ENCODE results near the gene ASCC1.

The ASCC1 gene

DNA sequence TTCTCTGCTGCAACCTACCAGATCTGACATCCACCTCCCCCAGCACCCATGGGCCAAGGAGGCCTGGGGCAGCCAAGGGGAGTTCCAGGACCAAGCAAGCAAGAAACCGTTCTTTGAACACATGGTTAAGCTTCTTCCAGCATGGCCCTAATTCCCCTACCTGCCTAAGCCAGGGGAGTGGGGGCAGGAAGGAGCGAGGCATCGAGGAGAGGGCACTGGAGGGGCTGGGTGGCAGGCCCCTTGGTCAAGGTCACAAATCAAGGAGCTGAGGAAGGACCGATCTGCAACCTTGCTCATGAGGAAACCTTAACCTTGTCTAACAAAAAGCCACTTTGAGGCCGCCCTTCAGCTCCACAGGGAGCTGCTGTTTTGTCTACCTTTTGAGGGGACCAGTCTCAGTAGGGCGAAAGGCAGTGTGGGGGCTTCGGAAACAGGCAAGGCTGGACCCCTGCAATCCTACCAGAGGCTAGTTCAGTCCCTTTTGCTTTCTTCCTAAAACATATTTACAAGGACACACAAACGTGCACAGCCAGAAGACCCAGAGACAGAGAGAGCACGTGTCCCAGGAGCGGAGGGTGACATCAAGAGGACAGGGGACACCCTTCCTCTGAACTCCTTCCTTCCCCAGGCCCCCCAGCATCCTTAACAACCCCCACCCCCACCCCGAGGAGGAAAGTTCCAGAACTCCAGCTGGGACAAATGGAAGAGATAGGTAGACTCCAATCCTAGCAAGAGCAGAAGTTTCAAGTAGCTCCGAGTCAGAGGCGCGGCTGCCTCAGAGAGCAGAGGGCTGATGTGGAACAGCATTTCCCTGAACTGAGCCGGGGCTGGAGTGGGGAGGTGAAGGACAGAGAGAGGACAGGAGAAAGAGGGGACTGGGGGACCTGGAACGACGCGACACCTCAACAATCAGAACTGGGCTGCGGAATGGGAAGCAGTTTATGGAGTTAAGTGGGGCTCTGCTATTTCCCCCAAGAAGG is 155.9 kb downstream of the ASCC1 start:
- TF ChIP-seq EZH2phosphoT487 (IDR thresholded peaks at IDR 0.05; ENCODE audit: borderline replicate concordance, low read length) = no peak
- TF ChIP-seq, protein P1, sequence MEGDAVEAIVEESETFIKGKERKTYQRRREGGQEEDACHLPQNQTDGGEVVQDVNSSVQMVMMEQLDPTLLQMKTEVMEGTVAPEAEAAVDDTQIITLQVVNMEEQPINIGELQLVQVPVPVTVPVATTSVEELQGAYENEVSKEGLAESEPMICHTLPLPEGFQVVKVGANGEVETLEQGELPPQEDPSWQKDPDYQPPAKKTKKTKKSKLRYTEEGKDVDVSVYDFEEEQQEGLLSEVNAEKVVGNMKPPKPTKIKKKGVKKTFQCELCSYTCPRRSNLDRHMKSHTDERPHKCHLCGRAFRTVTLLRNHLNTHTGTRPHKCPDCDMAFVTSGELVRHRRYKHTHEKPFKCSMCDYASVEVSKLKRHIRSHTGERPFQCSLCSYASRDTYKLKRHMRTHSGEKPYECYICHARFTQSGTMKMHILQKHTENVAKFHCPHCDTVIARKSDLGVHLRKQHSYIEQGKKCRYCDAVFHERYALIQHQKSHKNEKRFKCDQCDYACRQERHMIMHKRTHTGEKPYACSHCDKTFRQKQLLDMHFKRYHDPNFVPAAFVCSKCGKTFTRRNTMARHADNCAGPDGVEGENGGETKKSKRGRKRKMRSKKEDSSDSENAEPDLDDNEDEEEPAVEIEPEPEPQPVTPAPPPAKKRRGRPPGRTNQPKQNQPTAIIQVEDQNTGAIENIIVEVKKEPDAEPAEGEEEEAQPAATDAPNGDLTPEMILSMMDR (IDR thresholded peaks at IDR 0.05; ENCODE audit: low read depth, low read length, poor library complexity, severe bottlenecking) = no peak
- Histone ChIP-seq H3K4me2 (ENCODE audit: low read length) (no peak overlapping the region), H3K27me3 (ENCODE audit: control insufficient read depth, low read length) (peaks cover 19% of the 10 kb centered on the region), H3K4me3 (ENCODE audit: low read length) (no peak overlapping the region), H3K9me3 (ENCODE audit: control insufficient read depth, insufficient read depth, low read length) (no peaks in the 10 kb centered on the region), H4K20me1 (ENCODE audit: control insufficient read depth, insufficient read depth, low read depth, low read length) (no peaks in the 10 kb centered on the region; the same call in 1 of the 2 replicates), H3K9me2 (replicated peaks; ENCODE audit: control insufficient read depth, low read length) (no peaks in the 10 kb centered on the region), H3K36me3 (ENCODE audit: control insufficient read depth, low read length) (no peaks in the 10 kb centered on the region), H3K4me1 (ENCODE audit: control insufficient read depth, low read length) (no peaks in the 10 kb centered on the region), H3F3A (ENCODE audit: control insufficient read depth, insufficient read depth) (no peaks in the 10 kb centered on the region), H3K27ac (ENCODE audit: low read depth, low read length) (no peak overlapping the region), H3K79me2 (ENCODE audit: control insufficient read depth, low read length) (no peaks in the 10 kb centered on the region)

DNA sequence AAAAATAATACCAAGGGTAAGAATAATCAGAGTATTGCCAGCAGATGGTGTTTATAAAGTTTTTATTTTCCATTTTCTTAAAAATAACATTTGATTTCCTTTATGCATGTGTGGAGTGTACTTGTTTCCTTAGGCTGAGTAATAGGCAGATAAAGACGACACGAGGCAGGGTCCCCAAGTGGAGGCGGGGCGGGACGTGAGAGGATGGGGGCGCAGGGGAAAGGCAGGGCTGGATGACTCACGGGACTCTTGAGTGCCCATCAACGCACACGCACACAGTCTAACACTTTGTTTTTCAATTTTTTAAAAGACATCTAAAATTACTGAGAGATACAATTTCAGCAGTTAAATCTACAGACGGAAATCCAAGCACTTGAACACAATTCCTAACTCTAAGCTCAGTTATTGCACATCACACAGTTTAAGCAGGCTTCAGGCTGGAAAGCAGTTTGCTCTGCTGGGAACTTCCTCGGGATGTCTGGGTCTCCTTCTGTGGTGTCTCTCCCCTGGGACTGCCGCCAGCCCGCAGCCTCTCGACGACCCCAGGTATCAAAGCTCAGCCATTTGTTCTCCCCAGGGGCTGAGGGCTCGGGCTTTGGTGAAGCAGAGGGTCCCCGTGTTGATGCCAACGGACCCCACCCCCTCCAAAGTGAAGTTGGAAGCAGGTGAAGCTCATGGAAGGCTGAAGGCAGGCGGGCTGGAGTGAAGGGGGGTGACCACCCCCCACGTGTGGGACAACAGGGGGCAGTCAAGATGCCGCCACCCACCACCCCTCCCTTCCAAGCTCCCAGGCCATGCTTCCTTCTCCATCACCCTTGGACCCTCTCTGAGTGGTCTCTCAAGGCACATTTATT is 156.9 kb downstream of the ASCC1 start:
- Histone ChIP-seq H3K9me3 (ENCODE audit: control insufficient read depth, insufficient read depth, low read length) (no peaks in the 10 kb centered on the region), H3K9me2 (replicated peaks; ENCODE audit: control insufficient read depth, low read length) (no peaks in the 10 kb centered on the region), H3F3A (ENCODE audit: control insufficient read depth, insufficient read depth) (no peaks in the 10 kb centered on the region), H3K79me2 (ENCODE audit: control insufficient read depth, low read length) (no peaks in the 10 kb centered on the region), H4K20me1 (ENCODE audit: control insufficient read depth, insufficient read depth, low read depth, low read length) (no peaks in the 10 kb centered on the region; the same call in 1 of the 2 replicates), H3K27me3 (ENCODE audit: control insufficient read depth, low read length) (peaks cover 26% of the 10 kb centered on the region), H3K36me3 (ENCODE audit: control insufficient read depth, low read length) (no peaks in the 10 kb centered on the region), H3K27ac (ENCODE audit: low read depth, low read length) (no peak overlapping the region), H3K4me1 (ENCODE audit: control insufficient read depth, low read length) (no peaks in the 10 kb centered on the region), H3K4me3 (ENCODE audit: low read length) (no peak overlapping the region), H3K4me2 (ENCODE audit: low read length) (no peak overlapping the region)
- TF ChIP-seq, protein P1 (IDR thresholded peaks at IDR 0.05; ENCODE audit: low read depth, low read length, poor library complexity, severe bottlenecking) = no peak
- TF ChIP-seq EZH2phosphoT487 (IDR thresholded peaks at IDR 0.05; ENCODE audit: borderline replicate concordance, low read length) = no peak

DNA sequence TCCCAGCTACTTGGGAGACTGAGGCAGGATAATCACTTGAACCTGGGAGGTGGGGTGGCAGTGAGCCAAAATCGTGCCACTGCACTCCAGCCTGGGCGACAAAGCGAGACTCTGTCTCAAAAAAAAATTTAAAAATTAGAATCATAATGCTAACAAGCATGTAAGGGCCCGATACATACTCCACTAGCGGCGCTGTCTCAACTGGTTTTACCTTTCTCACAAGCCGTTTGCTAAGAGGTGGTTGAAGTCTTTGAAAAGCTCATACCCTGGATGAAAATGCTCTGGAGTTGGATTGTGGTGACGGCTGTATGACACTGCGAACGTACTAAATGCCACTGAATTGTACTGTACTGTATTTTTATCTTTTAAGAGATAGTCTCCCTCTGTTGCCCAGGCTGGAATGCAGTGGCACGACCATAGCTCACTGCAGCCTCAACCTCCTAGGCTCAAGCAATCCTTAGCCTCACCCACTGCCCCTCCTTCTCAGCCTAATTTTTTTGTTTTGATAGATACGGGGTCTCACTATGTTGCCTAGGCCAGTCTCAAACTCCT is 157.7 kb downstream of the ASCC1 start:
- no peaks in the 10 kb centered on the region for H3K9me2 ChIP-seq (replicated peaks; ENCODE audit: control insufficient read depth, low read length)
- H3F3A ChIP-seq (ENCODE audit: control insufficient read depth, insufficient read depth) = no peaks in the 10 kb centered on the region
- peaks cover 26% of the 10 kb centered on the region for H3K27me3 ChIP-seq (ENCODE audit: control insufficient read depth, low read length)
- no peaks in the 10 kb centered on the region for H3K79me2 ChIP-seq (ENCODE audit: control insufficient read depth, low read length)
- no peaks in the 10 kb centered on the region for H3K36me3 ChIP-seq (ENCODE audit: control insufficient read depth, low read length)
- no peaks in the 10 kb centered on the region; the same call in 1 of the 2 replicates for H4K20me1 ChIP-seq (ENCODE audit: control insufficient read depth, insufficient read depth, low read depth, low read length)
- H3K27ac ChIP-seq (ENCODE audit: low read depth, low read length) = no peak overlapping the region
- H3K4me2 ChIP-seq (ENCODE audit: low read length) = no peak overlapping the region
- no peaks in the 10 kb centered on the region for H3K4me1 ChIP-seq (ENCODE audit: control insufficient read depth, low read length)
- TF ChIP-seq, protein P1 (IDR thresholded peaks at IDR 0.05; ENCODE audit: low read depth, low read length, poor library complexity, severe bottlenecking) = no peak
- no peak for TF ChIP-seq EZH2phosphoT487 (IDR thresholded peaks at IDR 0.05; ENCODE audit: borderline replicate concordance, low read length)
- no peaks in the 10 kb centered on the region for H3K9me3 ChIP-seq (ENCODE audit: control insufficient read depth, insufficient read depth, low read length)
- no peak overlapping the region for H3K4me3 ChIP-seq (ENCODE audit: low read length)
